Nasal cavity respiratory epithelium epithelial cell of viscerocranial mucosa (primary cell): ENCODE results near the gene CNTF. TPM values are rescaled to one million over a fixed set of nuclear protein-coding genes. Genes with fewer than 3 reads are reported as not detected.

Source experiments
- total RNA-seq: library from RNA; depleted of rRNA; stranded (reverse); fragments of >200 nt; gene quantifications from 2 replicates; pipeline ENCODE4 v1.2.3, GENCODE V29; 2014

CNTF gene, protein sequence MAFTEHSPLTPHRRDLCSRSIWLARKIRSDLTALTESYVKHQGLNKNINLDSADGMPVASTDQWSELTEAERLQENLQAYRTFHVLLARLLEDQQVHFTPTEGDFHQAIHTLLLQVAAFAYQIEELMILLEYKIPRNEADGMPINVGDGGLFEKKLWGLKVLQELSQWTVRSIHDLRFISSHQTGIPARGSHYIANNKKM
- 1.4 and 2.4 TPM in 2 replicates for total RNA-seq

DNA sequence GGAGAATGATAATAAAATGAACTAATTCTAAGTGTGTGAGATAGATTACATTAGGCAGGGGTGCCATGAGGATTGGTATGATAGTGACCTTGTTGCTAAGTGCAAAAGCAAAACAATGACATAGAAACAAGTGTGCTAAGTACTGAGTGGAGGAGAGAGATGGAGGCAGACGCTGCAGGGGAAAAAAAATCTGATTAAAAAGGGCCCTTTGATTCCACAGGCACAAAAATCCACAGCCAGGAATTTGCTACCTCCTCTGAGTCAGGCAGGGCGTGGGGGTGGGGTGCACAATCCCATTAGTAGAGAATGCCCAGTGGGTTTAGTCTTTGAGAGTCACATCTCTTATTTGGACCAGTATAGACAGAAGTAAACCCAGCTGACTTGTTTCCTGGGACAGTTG lies at the start of gene CNTF:
Gene CNTF (plus strand): TSS at position 322 of the 400 bp plus-strand sequence. CDS start 88 bp downstream, outside the sequence.

DNA sequence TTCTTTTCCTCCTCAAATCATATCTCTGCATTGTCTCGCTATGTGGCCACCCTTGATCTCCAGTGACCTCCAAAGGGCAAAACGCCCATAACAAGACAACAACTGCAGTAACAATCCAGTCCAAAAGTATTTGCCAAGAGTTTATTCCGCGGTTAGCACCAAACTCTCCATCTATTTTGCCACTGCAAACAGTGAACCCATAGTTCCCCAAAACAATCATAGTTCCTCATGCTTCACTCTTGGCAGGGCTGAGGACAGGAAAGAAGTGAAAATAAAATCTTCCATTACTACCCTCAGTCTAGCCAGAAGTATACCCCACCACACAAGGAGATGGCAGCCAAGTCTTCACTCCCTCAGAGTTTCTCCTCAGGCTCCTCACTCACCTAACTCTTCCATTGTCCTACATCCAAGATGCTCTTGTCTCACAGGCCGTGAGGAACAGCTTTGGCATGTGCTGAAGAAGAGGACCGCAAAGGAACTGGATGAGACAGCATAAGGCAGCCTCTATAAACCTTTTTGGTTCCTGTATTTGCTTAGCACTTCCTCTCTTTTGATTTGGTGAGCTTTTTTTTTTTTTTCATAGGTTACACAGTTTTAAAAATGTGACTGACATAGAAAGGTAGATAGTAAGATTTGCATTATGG lies 47.0 kb upstream of the CNTF start, which contains the start of gene LPXN:
Gene LPXN (minus strand): TSS at position 480 of the 644 bp plus-strand sequence. CDS start 84 bp downstream, at position 396.

GRCh38 chr11:58578635-58579191 lies 43.8 kb upstream of the CNTF start, which contains the start of gene ZFP91:
ZFP91 (plus strand) TSS chr11:58579063; CDS start chr11:58579282, 219 bp downstream.

Other genes starting within 250 kb of the CNTF start
- gene OR5B3, start 215.8 kb upstream of the CNTF start, total RNA-seq = not detected in 2 replicates
- gene OR5B2, start 194.5 kb upstream of the CNTF start, total RNA-seq = not detected in 2 replicates
- gene OR5B12, start 180.4 kb upstream of the CNTF start, total RNA-seq = not detected in 2 replicates
- not detected in 2 replicates for gene OR5B21, start 114.6 kb upstream of the CNTF start, total RNA-seq
- gene LPXN, start 46.8 kb upstream of the CNTF start, total RNA-seq = 2.4 and 2.5 TPM in 2 replicates
- gene ZFP91, start 43.6 kb upstream of the CNTF start, total RNA-seq = 69.5 and 70.4 TPM in 2 replicates
- gene GLYAT, start 109.3 kb downstream of the CNTF start, total RNA-seq = not detected in 2 replicates
- under 0.01 and 0.07 TPM in 2 replicates for gene GLYATL2, start 222.0 kb downstream of the CNTF start, total RNA-seq